Subcutaneous abdominal adipose tissue (tissue), 5 donors: ENCODE measurements around the gene BTRC.

Source experiments
- H3K27ac ChIP-seq: one replicate; pipeline ENCODE4 v1.7.0; 2013; ENCODE audit warnings: low read depth, mild to moderate bottlenecking, inconsistent platforms, low read length, moderate library complexity
- H3K27me3 ChIP-seq, 5 donors: one replicate each; pipeline ENCODE4 v1.7.0; 2013; ENCODE audit warnings: low read length in 5 of 5, inconsistent platforms in 1 of 5; ENCODE audit not compliant: control insufficient read depth in 5 of 5, insufficient read depth in 4 of 5
- H3K36me3 ChIP-seq, 5 donors: one replicate each; pipeline ENCODE4 v1.7.0; 2013; ENCODE audit warnings: low read length in 5 of 5; ENCODE audit not compliant: control insufficient read depth in 5 of 5, insufficient read depth in 5 of 5
- H3K4me1 ChIP-seq, 5 donors: one replicate each; pipeline ENCODE4 v1.7.0; 2013; ENCODE audit warnings: low read length in 5 of 5, mild to moderate bottlenecking in 3 of 5, moderate library complexity in 1 of 5; ENCODE audit not compliant: control insufficient read depth in 5 of 5, insufficient read depth in 5 of 5
- H3K4me3 ChIP-seq, 5 donors: one replicate each; pipeline ENCODE4 v1.7.0; 2013; ENCODE audit warnings: low read length in 5 of 5, low read depth in 1 of 5
- H3K9ac ChIP-seq, 5 donors: one replicate each; pipeline ENCODE4 v1.7.0; 2013; ENCODE audit warnings: low read length in 5 of 5, mild to moderate bottlenecking in 4 of 5, moderate library complexity in 3 of 5
- H3K9me3 ChIP-seq, 5 donors: one replicate each; pipeline ENCODE4 v1.7.0; 2013; ENCODE audit warnings: low read length in 5 of 5; ENCODE audit not compliant: control insufficient read depth in 5 of 5
- donor health status: healthy.
- donor health status: healthy.
- donor health status: healthy.
- donor health status: healthy.
- donor health status: healthy.

BTRC gene

GRCh38 chr10:101467286-101467770, 113.4 kb downstream of the BTRC start:
- H3K27ac ChIP-seq, result no peak overlapping the region
- H3K4me1 ChIP-seq, result peaks cover 0 to 8% (median 5%) of the 10 kb centered on the region in 5 donors
- H3K9ac ChIP-seq, result no peak overlapping the region
- no peaks in the 10 kb centered on the region for H3K36me3 ChIP-seq
- no peaks in the 10 kb centered on the region for H3K9me3 ChIP-seq
- no peak overlapping the region for H3K4me3 ChIP-seq
- H3K27me3 ChIP-seq, result no peaks in the 10 kb centered on the region

DNA sequence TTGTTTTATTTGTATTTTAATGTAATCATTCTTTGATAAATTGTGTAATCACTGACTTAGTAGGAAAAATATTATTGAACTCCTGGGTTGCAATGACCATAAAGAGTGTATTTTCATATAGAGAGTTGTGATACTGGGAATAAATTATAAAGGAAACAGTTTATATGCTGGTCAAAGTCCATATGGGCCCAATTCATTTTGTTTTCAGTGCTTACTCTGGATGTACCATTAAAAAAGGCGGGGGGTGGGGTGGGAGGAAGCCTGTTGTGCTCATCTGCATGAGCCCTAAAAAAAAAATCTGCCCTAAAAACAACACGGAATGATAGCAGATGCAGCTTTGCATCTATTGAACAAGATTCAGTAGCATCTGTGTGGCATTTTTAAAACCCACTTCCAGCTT, 114.2 kb downstream of the BTRC start:
- no peak overlapping the region for H3K4me3 ChIP-seq
- no peaks in the 10 kb centered on the region for H3K27me3 ChIP-seq
- H3K36me3 ChIP-seq, result no peaks in the 10 kb centered on the region
- peaks cover 0 to 8% (median 5%) of the 10 kb centered on the region in 5 donors for H3K4me1 ChIP-seq
- H3K27ac ChIP-seq, result no peak overlapping the region
- no peaks in the 10 kb centered on the region for H3K9me3 ChIP-seq
- H3K9ac ChIP-seq, result no peak overlapping the region

DNA sequence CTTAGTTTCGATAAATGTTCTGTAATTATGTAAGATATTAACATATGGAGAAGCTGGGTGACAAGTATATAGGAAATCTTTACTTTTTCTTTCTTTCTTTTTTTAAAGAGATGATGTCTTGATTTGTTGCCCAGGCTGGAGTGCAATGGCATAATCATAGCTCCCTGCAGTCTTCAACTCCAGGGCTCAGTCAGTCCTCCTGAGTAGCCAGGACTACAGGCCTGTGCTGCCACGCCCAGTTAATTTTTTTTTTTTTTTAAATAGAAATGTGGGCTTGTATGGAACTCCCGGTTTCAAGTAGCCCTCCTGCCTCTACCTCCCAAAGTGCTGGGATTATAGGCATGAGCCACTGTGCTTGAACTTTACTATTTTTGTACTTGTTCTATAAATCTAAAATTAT, 122.4 kb downstream of the BTRC start:
- H3K9ac ChIP-seq, result no peak overlapping the region
- no peak overlapping the region for H3K27ac ChIP-seq
- H3K27me3 ChIP-seq, result no peaks in the 10 kb centered on the region
- no peak overlapping the region for H3K4me3 ChIP-seq
- H3K9me3 ChIP-seq, result no peaks in the 10 kb centered on the region
- H3K36me3 ChIP-seq, result peaks cover 0 to 12% (median 0%) of the 10 kb centered on the region in 5 donors
- no peaks in the 10 kb centered on the region for H3K4me1 ChIP-seq

DNA sequence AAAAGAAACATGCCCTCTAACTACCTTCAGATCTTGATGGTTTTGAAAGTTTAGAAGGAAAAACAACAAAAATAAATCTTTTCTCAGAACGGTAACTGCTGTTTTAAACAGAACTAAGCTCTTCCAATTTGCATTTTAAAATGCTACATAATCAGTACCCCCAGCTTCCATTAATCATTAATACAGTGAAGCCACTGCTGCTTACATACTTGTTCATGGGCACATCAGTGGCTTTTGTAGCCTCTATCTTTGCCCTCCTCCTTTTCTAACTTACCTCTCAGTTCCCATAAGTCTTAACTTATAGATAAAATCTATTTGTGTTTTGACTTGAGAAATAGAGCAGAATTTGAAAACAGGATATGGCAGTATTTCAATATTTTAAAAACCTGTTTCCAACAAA, 125.0 kb downstream of the BTRC start:
- Histone ChIP-seq H3K9ac (no peak overlapping the region), H3K27ac (no peak overlapping the region), H3K36me3 (peaks cover 0 to 15% (median 0%) of the 10 kb centered on the region in 5 donors), H3K4me3 (no peak overlapping the region), H3K4me1 (no peaks in the 10 kb centered on the region), H3K9me3 (no peaks in the 10 kb centered on the region), H3K27me3 (no peaks in the 10 kb centered on the region)

- Histone ChIP-seq H3K27ac (no peak overlapping the region), H3K9ac (no peak overlapping the region), H3K9me3 (no peaks in the 10 kb centered on the region), H3K27me3 (no peaks in the 10 kb centered on the region), H3K36me3 (peaks cover 0 to 15% (median 0%) of the 10 kb centered on the region in 5 donors), H3K4me1 (no peaks in the 10 kb centered on the region), H3K4me3 (no peak overlapping the region)
Observed at GRCh38 chr10:101481256-101481655, 127.3 kb downstream of the BTRC start.

GRCh38 chr10:101482568-101482967, 128.6 kb downstream of the BTRC start:
- Histone ChIP-seq H3K4me1 (no peaks in the 10 kb centered on the region), H3K27me3 (no peaks in the 10 kb centered on the region), H3K4me3 (no peak overlapping the region), H3K36me3 (peaks cover 0 to 15% (median 0%) of the 10 kb centered on the region in 5 donors), H3K9ac (no peak overlapping the region), H3K27ac (no peak overlapping the region), H3K9me3 (no peaks in the 10 kb centered on the region)

DNA sequence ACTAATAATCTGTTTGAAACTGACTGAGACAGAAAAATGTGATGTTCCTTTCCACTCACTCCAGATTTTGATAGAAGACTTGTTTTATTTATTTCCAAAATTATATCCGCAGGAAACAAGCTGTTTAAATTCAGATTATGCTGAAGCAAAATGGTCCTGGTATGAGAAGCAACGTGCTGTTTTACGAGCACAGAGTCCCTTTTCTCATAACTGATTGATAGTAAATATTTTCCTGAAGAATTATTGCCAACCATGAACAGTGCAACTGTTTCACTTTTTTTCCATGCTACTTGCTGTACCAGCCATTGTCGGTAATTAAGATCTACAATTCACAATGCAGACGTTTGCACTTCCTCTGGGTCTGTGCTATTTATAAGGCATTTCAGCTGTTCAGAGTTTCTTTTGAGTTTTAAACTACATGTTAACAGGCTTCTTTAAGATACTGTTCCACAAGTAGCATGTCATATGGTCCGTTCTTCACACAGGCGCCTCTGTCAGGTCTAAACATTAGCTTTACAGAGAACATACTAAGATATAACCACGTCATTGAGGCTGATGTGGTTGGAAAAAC, 130.3 kb downstream of the BTRC start:
- Histone ChIP-seq H3K36me3 (peaks cover 0 to 14% (median 0%) of the 10 kb centered on the region in 5 donors), H3K4me3 (no peak overlapping the region), H3K27me3 (no peaks in the 10 kb centered on the region), H3K9me3 (no peaks in the 10 kb centered on the region), H3K4me1 (no peaks in the 10 kb centered on the region), H3K9ac (no peak overlapping the region), H3K27ac (no peak overlapping the region)

- H3K4me1 ChIP-seq, result peaks cover 0 to under 1% (median 0%) of the 10 kb centered on the region in 5 donors
- H3K4me3 ChIP-seq, result no peak overlapping the region
- H3K9ac ChIP-seq, result no peak overlapping the region
- peaks cover 0 to 6% (median 0%) of the 10 kb centered on the region in 5 donors for H3K36me3 ChIP-seq
- H3K27ac ChIP-seq, result no peak overlapping the region
- no peaks in the 10 kb centered on the region for H3K27me3 ChIP-seq
- H3K9me3 ChIP-seq, result no peaks in the 10 kb centered on the region
Observed at GRCh38 chr10:101485207-101485606, 131.2 kb downstream of the BTRC start.

DNA sequence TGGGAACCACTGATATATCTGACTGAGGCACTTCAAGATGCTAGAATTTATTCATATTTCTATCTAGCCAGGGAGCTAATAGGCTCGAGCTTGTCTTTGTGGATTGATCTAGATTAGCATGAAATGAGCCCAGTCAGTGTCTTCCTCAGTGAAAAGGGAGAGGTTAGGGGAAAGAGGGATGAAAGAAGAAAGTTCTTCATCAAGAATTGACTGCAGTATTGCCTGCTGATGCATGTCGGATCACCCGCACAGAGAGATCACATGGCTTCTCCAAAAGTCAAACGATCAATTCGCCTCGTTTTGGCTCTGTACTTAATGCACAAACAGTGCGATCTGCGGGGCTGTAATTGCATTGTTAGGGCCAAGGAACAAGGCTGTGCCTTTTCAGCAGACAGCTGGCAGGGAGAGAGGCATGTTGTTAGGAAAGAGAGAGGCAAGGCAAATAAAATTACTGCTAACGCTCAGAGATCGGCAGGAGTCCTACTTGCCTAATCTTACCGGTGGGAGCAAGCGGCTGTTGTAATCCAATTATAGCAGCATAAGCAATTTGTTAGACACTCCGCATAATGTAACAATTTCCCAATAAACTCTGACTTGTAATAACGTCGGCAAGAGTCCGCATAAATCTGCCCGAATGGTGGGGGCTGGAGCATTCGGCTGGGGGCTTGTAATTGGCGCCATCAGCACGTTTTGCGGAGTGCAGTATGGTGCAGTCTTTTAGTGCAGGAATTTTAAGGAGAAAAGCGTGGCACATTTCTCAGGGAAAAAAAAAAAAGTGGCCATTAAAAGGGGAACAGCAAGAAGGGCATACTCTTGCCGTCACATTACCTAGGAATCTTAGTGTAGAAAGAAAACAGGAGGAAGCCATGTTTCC, 132.0 kb downstream of the BTRC start:
- H3K36me3 ChIP-seq, result peaks cover 0 to 6% (median 0%) of the 10 kb centered on the region in 5 donors
- H3K9me3 ChIP-seq, result no peaks in the 10 kb centered on the region
- H3K4me1 ChIP-seq, result peaks cover 0 to 3% (median 0%) of the 10 kb centered on the region in 5 donors
- peak overlapping the region in 1 of 5 donors; percentile 26 for H3K4me3 ChIP-seq
- H3K27me3 ChIP-seq, result no peaks in the 10 kb centered on the region
- H3K9ac ChIP-seq, result peak overlapping the region in 1 of 5 donors; percentile 5
- no peak overlapping the region for H3K27ac ChIP-seq

DNA sequence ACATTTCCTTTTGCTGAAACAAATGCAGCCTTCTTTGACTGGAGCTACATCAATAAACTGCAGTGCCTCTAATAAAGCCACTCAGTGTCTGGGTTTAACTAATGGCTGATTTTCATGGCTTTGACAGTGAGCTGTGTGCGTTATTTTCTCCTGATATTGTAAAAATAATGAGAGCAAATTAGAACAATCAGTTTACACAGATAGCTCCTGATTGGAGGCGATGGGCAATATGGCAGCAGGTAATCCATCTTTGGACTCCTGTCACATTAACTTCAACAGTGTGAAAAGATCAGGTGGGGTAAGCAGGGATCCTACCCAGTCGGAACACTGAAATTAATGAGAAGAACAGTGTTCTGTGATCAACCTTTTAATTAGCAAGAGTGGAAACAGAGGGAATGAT, 133.4 kb downstream of the BTRC start:
- Histone ChIP-seq H3K4me1 (peaks cover 0 to 3% (median 0%) of the 10 kb centered on the region in 5 donors), H3K27me3 (no peaks in the 10 kb centered on the region), H3K27ac (no peak overlapping the region), H3K4me3 (no peak overlapping the region), H3K9ac (no peak overlapping the region), H3K9me3 (no peaks in the 10 kb centered on the region), H3K36me3 (no peaks in the 10 kb centered on the region)
